Astrocyte (in vitro differentiated cells and primary cell): ENCODE data around the gene LHFPL5.

Source experiments
- EZH2 ChIP-seq: IDR thresholded peaks from 2 replicates; pipeline ENCODE4 v1.6.1; 2012; ENCODE audit warnings: mild to moderate bottlenecking, low read length, inconsistent platforms; ENCODE audit not compliant: insufficient read depth
- TF ChIP-seq, protein P1 (sequence below): IDR thresholded peaks from 2 replicates; pipeline ENCODE4 v1.5.1; 2011; ENCODE audit warnings: low read depth, mild to moderate bottlenecking, inconsistent platforms, low read length, moderate library complexity; ENCODE audit not compliant: insufficient read depth

DNA sequence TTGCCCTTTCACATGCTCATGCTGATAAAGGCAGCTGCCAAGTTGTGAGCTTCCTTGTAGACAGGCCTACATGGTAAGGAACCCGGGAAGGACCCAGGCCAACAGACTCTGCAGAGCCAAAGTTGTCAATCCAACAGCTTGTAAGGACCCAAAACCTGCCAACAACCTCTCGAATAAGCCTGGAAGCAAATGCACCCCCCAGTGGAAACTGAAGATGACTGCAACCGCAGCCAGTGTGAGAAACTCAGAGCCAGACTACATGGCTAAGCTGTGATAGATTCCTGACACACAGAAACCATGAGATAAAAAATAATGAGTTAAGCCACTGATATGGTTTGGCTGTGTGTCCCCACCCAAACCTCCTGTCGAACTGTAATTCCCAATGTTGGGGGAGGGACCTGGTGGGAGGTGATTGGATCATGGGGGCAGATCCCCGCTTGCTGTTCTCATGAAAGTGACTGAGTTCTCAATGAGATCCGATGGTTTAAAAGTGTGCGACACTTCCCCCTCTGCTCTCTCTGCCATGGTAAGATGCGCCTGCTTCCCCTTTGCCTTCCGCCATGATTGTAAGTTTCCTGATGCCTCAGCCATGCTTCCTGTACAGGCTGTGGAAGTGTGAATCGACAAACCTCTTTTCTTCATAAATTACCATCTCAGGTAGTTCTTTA lies 47.6 kb upstream of the LHFPL5 start:
- TF ChIP-seq, protein P1, sequence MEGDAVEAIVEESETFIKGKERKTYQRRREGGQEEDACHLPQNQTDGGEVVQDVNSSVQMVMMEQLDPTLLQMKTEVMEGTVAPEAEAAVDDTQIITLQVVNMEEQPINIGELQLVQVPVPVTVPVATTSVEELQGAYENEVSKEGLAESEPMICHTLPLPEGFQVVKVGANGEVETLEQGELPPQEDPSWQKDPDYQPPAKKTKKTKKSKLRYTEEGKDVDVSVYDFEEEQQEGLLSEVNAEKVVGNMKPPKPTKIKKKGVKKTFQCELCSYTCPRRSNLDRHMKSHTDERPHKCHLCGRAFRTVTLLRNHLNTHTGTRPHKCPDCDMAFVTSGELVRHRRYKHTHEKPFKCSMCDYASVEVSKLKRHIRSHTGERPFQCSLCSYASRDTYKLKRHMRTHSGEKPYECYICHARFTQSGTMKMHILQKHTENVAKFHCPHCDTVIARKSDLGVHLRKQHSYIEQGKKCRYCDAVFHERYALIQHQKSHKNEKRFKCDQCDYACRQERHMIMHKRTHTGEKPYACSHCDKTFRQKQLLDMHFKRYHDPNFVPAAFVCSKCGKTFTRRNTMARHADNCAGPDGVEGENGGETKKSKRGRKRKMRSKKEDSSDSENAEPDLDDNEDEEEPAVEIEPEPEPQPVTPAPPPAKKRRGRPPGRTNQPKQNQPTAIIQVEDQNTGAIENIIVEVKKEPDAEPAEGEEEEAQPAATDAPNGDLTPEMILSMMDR, result peak; percentile 37
- no peak for TF ChIP-seq EZH2
